GM18498 (cell line): ENCODE results near the gene TMEM238.

ENCODE experiments used
- ATAC-seq: cut with Tn5 transposase; IDR thresholded peaks from one replicate; pipeline ENCODE4 v1.9.1; 2021; ENCODE audit warnings: mild to moderate bottlenecking, moderate library complexity; ENCODE audit not compliant: unreplicated experiment

TMEM238 gene

GRCh38 chr19:55382013-55382412, 2.1 kb downstream of the TMEM238 start:
- no peak for ATAC-seq

- no peak for ATAC-seq
Measured at GRCh38 chr19:55379174-55379573, 4.9 kb downstream of the TMEM238 start.

DNA sequence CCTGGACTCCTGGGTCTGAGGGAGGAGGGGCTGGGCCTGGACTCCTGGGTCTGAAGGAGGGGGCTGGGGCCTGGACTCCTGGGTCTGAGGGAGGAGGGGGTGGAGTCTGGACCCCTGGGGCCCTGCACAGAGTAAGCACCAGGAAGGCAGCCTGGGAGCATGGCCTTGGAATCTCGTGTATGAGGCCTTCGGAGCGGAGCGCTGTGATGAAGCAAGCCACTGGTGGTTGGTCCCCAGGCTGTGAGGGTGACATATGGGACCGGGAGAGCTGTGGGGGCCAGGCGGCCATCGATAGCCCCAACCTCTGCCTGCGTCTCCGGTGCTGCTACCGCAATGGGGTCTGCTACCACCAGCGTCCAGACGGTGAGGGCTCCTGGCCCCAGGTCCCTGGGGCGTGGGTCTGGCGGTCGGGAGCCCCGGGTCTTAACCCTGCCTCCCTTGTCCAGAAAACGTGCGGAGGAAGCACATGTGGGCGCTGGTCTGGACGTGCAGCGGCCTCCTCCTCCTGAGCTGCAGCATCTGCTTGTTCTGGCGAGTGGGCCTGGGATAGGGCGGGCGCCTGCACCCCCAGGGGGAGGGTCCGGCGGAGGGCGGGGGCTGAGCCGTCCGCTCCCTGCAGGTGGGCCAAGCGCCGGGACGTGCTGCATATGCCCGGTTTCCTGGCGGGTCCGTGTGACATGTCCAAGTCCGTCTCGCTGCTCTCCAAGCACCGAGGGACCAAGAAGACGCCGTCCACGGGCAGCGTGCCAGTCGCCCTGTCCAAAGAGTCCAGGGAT, 6.5 kb downstream of the TMEM238 start:
- ATAC-seq = no peak

DNA sequence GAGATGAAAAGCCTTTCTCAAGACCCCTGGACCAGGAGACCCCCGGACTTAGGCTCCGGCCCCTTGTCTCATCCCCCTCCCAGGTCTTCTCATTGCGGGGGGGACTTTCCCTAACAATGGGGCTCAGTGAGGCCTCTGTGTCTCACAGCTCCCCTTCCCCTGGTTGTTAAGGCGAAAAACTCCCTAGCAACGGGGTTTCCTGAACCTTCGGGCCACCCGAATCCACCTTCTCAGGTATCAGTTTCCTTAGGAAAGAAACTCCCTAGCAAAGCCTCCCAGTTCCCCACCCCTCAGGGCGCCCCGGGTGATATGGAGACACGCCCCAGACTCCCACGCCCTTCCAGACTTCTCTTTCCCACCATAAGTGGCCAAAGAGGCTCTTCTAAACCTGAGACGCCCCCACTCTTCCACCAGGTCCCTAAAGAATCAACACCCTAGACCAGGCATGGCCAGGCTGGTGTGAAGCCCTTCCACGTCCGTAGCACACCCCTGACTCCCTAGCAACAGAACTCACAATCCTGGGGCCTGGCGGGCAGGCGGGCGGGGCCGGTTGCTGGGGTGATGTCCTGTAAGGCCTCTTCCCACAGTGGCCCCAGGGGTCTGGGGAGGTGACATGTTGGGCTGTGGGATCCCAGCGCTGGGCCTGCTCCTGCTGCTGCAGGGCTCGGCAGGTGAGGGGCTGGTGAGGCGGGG, 7.7 kb downstream of the TMEM238 start, which contains the start of gene TMEM190:
TSS of gene TMEM190 (plus strand) at position 586 of the 693 bp plus-strand sequence. CDS start at position 614, 28 bp downstream.
- no peak for ATAC-seq

DNA sequence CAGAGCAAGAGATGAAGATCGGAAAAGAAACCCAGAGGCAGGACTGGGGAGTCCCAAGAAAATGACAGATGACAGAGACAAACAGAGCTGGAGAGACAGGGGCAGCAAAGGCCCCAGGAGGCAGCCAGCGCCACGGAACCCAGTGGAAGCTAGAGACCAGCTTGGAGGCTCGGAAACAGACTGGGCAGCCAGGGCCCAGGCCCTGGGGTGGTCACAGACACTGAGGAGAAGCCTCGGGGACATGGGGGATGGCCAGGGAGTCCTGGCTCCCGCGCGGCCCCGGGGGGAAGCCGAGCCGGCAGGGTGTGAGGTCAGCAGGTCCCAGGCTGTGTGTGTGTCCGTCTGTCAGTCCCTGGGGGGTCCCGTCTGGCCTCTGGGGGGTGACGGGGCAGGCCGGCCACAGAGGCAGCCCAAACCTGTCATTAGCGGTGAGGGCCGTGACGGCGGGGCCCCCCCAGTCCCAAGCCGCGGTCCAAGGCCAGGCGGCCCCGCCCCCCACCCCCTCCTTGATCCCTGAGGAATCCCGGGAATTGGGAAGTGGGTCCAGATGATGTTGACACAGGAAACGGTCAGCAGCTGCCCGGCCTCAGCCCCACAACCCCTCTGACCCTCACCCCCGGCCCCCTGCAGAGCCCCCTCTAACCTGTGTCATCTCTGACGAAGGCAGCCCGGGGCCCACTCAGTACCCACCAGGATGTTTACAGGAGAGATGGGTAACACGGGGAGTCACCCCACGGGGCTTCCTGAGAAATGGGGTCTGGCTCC, 9.9 kb downstream of the TMEM238 start:
- ATAC-seq = no peak

DNA sequence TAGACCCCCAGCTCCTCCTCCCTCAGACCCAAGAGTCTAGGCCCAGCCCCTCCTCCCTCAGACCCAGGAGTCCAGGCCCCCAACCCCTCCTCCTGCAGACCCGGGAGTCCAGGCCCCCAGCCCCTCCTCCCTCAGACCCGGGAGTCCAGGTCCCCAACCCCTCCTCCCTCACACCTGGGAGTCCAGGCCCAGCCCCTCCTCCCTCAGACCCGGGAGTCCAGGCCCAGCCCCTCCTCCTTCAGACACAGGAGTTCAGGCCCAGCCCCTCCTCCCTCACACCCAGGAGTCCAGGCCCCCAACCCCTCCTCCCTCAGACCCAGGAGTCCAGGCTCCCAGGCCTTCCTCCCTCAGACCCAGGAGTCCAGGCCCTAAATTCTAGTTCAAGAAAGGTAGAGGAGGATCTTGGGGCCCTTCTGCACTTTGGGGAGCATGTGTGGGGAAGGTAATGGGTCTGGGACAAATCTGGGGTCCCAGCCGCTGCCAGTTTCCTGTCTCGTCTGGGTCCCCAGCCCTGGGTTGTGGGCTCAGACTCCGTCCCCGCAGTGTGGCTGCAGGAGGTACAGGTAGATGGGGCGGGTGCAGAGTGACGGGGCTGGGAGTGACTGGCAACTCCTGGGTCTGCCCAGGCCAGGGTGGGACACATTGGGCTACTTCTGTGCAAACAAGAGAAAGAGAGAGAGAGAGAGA, 10.6 kb downstream of the TMEM238 start:
- ATAC-seq = no peak

DNA sequence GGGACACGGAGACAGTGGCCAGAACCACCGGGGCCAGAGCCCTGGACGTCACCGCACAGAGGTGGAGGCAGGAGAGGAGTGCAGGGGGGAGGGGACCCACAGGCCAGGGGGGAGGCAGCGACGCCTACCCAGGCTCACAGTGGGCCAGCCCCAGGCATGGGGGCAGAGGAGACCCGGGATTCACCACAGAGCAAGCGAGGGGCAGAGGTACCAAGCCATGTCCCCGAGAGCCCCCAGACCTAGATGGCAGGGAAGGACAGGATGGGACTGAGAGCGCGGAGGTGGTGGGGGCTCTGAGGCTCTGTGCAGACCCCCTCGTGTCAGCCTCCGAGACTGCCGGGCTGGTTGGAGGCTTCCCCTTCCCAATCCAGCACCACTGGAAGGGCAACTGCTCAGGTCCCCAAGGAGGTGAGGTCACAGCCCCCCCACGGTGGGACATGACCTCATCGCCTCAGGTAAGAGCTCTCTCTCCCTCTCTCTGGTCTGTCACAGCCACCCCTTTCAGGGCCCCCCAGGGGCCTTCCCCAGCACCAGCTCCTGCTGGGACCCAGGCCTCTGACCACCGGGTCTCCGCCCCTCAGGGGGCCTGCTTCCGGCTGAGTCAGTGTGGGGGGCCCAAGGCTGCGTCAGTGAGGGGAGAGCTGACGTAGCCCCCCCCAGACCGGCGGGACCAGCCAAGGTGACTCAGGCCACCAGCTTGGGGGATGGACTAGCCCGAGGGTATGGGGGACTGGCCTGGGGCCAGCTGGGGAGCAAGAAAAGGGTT, 11.6 kb downstream of the TMEM238 start:
- ATAC-seq = no peak

GRCh38 chr19:55370305-55370988, 13.6 kb downstream of the TMEM238 start, which contains the start of gene IL11:
IL11 (minus strand) TSS chr19:55370463; CDS start chr19:55370310, 153 bp downstream.
- no peak for ATAC-seq

DNA sequence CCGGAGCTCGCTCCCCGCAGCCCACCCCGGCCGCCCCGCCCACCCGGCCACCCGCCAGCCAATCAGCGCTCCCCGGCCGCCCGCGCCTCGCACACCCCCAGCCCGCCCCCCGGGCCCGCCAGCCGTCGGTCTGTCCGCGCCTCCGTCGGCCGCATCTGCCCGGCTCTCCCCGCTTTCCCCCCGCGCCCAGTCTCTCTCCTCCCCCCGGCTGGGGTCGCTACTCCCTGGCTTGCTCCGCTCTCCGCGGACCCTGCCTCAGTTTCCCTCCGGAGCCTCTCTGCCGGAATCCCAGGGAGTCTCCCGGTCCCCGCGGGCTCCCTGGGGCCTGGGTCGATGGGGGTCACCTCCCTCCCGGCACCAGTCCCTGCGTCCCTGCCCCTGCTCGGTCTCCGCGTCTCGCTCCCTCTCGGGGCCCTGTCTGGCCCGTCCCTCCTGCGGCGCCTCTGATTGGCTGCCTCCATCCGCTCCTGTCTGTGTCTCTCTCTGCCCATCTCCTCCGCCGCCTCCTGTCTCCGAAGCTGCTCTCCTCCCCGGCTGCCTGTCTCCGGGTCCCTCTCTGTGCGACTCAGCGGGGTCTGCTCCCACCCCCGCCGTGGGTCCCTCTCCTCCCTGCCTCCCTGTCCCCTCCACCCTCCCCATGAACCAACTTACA, 14.3 kb downstream of the TMEM238 start:
- ATAC-seq = no peak

GRCh38 chr19:55368701-55369563, 15.2 kb downstream of the TMEM238 start:
- no peak for ATAC-seq

DNA sequence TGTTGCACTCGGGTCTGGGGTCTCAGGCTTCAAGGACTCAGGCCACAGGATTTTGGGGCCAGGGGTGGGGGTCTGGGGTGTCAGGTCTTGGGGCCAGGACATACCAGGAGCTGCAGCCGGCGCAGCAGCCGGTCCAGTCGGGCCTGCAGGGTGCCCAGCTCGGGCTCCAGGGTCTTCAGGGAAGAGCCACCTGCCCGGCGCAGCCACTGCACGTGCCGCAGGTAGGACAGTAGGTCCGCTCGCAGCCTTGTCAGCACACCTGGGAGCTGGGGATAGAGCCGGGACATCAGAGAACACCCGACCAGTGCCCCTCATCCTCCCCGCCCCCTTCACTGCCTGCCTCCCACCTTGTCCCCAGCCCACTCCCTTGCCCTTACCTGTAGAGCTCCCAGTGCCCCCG, 16.0 kb downstream of the TMEM238 start:
- no peak for ATAC-seq

- no peak for ATAC-seq
Measured at GRCh38 chr19:55366790-55367189, 17.3 kb downstream of the TMEM238 start.

DNA sequence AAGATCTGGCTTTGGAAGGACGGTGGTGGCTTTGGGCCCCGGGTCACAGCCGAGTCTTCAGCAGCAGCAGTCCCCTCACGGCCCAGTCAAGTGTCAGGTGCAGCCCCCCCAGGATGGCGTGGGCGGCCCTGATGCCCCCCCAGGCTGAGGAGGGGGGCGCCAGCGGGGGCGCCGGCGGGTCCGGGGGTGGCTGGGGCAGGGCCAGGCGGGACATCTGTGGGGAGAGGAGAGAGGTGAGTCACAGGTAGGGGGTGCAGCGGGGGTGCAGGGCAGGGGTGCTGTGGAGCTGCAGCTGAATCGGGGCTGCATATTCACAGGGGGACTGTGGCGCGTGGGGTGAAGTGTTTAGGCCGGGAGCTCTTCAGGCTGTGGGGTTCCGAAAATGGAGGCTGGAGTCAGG, 18.1 kb downstream of the TMEM238 start:
- ATAC-seq = no peak

GRCh38 chr19:55365245-55365644, 18.8 kb downstream of the TMEM238 start:
- ATAC-seq = no peak

- ATAC-seq = no peak
Measured at GRCh38 chr19:55362990-55363716, 20.9 kb downstream of the TMEM238 start, which contains the start of gene GARIN5B. GARIN5B (minus strand) TSS chr19:55363260; CDS start chr19:55363066, 194 bp downstream.

GRCh38 chr19:55362174-55362989, 21.7 kb downstream of the TMEM238 start:
- no peak for ATAC-seq
